Neural progenitor cell (in vitro differentiated cells): Measurements from ENCODE around the gene ENO2. TPM values are rescaled to one million over a fixed set of nuclear protein-coding genes. Genes with fewer than 3 reads are reported as not detected.
A peak's percentile ranks its signal among the peaks of the same experiment; 100 is the strongest.

Source experiments
- DNase-seq: peaks from one replicate; pipeline ENCODE4 v3.0.0-alpha.2; 2016; ENCODE audit warnings: low spot score
- H2AFZ ChIP-seq: fragments of 200-600 bp; sonication (generic); replicated peaks from 2 replicates; pipeline ENCODE4 v1.6.1; 2016; ENCODE audit warnings: antibody characterized with exemption
- H3F3A ChIP-seq: fragments of 200-600 bp; sonication (generic); 2 replicates; pipeline ENCODE4 v1.6.1; 2016; ENCODE audit warnings: antibody characterized with exemption, low read depth
- H3K27ac ChIP-seq: fragments of 200-600 bp; sonication (generic); 2 replicates; pipeline ENCODE4 v1.5.1; 2016; ENCODE audit warnings: mild to moderate bottlenecking
- H3K27me3 ChIP-seq: fragments of 200-600 bp; sonication (generic); 2 replicates; pipeline ENCODE4 v1.6.1; 2016; ENCODE audit warnings: mild to moderate bottlenecking, moderate library complexity
- H3K36me3 ChIP-seq: fragments of 200-600 bp; sonication (generic); 2 replicates; pipeline ENCODE4 v1.5.1; 2016
- H3K4me1 ChIP-seq: fragments of 200-600 bp; sonication (generic); 2 replicates; pipeline ENCODE4 v1.6.1; 2016; ENCODE audit warnings: mixed run types
- H3K4me2 ChIP-seq: fragments of 200-600 bp; sonication (generic); 2 replicates; pipeline ENCODE4 v1.6.1; 2016
- H3K4me3 ChIP-seq: fragments of 200-600 bp; sonication (generic); 2 replicates; pipeline ENCODE4 v1.5.1; 2016
- H3K79me2 ChIP-seq: fragments of 200-600 bp; sonication (generic); 2 replicates; pipeline ENCODE4 v1.6.1; 2016; ENCODE audit warnings: low read depth
- H3K9ac ChIP-seq: fragments of 200-600 bp; sonication (generic); 2 replicates; pipeline ENCODE4 v1.6.1; 2016
- H3K9me3 ChIP-seq: fragments of 200-600 bp; sonication (generic); 2 replicates; pipeline ENCODE4 v1.5.1; 2016; ENCODE audit warnings: low read depth
- H4K20me1 ChIP-seq: fragments of 200-600 bp; sonication (generic); 2 replicates; pipeline ENCODE4 v1.6.1; 2016; ENCODE audit warnings: low read depth
- H3K27ac Mint-ChIP-seq: 3 replicates; pipeline ENCODE4 v1.8.0; 2021; ENCODE audit warnings: mixed read lengths
- H3K27me3 Mint-ChIP-seq: 2 replicates; pipeline ENCODE4 v1.8.0; 2022; ENCODE audit warnings: low read depth, mild to moderate bottlenecking, inconsistent platforms, moderate library complexity, mixed read lengths; ENCODE audit not compliant: insufficient read depth
- H3K36me3 Mint-ChIP-seq: 3 replicates; pipeline ENCODE4 v1.8.0; 2021; ENCODE audit warnings: mixed read lengths
- H3K4me1 Mint-ChIP-seq: 3 replicates; pipeline ENCODE4 v1.8.0; 2021; ENCODE audit warnings: mixed read lengths
- H3K4me3 Mint-ChIP-seq: 3 replicates; pipeline ENCODE4 v1.8.0; 2021; ENCODE audit warnings: mild to moderate bottlenecking, moderate library complexity, mixed read lengths
- H3K9me3 Mint-ChIP-seq: 3 replicates; pipeline ENCODE4 v1.8.0; 2020; ENCODE audit warnings: mixed read lengths
- CTCF ChIP-seq: fragments of 200-600 bp; sonication (generic); IDR thresholded peaks from 2 replicates; pipeline ENCODE4 v1.5.1; 2017; ENCODE audit warnings: antibody characterized with exemption, mild to moderate bottlenecking
- EZH2 ChIP-seq: fragments of 200-600 bp; sonication (generic); IDR thresholded peaks from 2 replicates; pipeline ENCODE4 v1.6.1; 2017; ENCODE audit warnings: antibody characterized with exemption, mild to moderate bottlenecking, moderate library complexity
- EZH2phosphoT487 ChIP-seq: fragments of 200-600 bp; sonication (generic); IDR thresholded peaks from 2 replicates; pipeline ENCODE4 v1.6.1; 2017; ENCODE audit warnings: antibody characterized with exemption
- total RNA-seq: library from RNA; depleted of rRNA; stranded (reverse); fragments of >200 nt; gene quantifications from 2 replicates; pipeline ENCODE4 v1.2.3, GENCODE V29; 2015; ENCODE audit warnings: low replicate concordance

Gene ENO2
- total RNA-seq, 1 donor from 2014 or later = 82.2 TPM

- Mint-ChIP-seq H3K36me3 (no peaks in the 10 kb centered on the region), H3K9me3 (peaks cover 3% of the 10 kb centered on the region), H3K4me1 (peaks cover 16% of the 10 kb centered on the region), H3K4me3 (peak overlapping the region; percentile 8), H3K27ac (no peak overlapping the region), H3K27me3 (peaks cover 4% of the 10 kb centered on the region)
- Histone ChIP-seq H3K4me2 (no peak overlapping the region), H3K4me3 (no peak overlapping the region), H3F3A (peaks cover 7% of the 10 kb centered on the region), H3K4me1 (no peaks in the 10 kb centered on the region), H3K9me3 (no peaks in the 10 kb centered on the region), H3K79me2 (no peaks in the 10 kb centered on the region), H2AFZ (no peak overlapping the region), H3K27me3 (no peaks in the 10 kb centered on the region), H3K36me3 (no peaks in the 10 kb centered on the region), H3K9ac (no peak overlapping the region), H3K27ac (no peak overlapping the region), H4K20me1 (no peaks in the 10 kb centered on the region)
- TF ChIP-seq CTCF (no peak), EZH2phosphoT487 (no peak), EZH2 (no peak)
- DNase-seq = no peak
Observed at GRCh38 chr12:6896846-6897435, 17.4 kb upstream of the ENO2 start.

GRCh38 chr12:6899427-6899826 lies 15.0 kb upstream of the ENO2 start:
- H3K9ac ChIP-seq = no peak overlapping the region
- Mint-ChIP-seq H3K36me3 (peaks cover 1% of the 10 kb centered on the region), H3K27ac (no peak overlapping the region), H3K9me3 (peaks cover 3% of the 10 kb centered on the region), H3K4me1 (peaks cover 22% of the 10 kb centered on the region), H3K27me3 (peaks cover 6% of the 10 kb centered on the region), H3K4me3 (no peak overlapping the region)
- H4K20me1 ChIP-seq = no peaks in the 10 kb centered on the region
- H2AFZ ChIP-seq = no peak overlapping the region
- no peak overlapping the region for H3K27ac ChIP-seq
- H3K9me3 ChIP-seq = no peaks in the 10 kb centered on the region
- TF ChIP-seq EZH2 (no peak), CTCF (no peak), EZH2phosphoT487 (no peak)
- DNase-seq = no peak
- H3K4me2 ChIP-seq = no peak overlapping the region
- no peaks in the 10 kb centered on the region for H3K27me3 ChIP-seq
- H3K79me2 ChIP-seq = no peaks in the 10 kb centered on the region
- no peaks in the 10 kb centered on the region for H3K36me3 ChIP-seq
- no peak overlapping the region for H3K4me3 ChIP-seq
- peaks cover 20% of the 10 kb centered on the region for H3K4me1 ChIP-seq
- H3F3A ChIP-seq = peaks cover 12% of the 10 kb centered on the region

- Histone ChIP-seq H3K4me1 (peaks cover 21% of the 10 kb centered on the region), H4K20me1 (no peaks in the 10 kb centered on the region), H3F3A (peaks cover 15% of the 10 kb centered on the region), H3K36me3 (no peaks in the 10 kb centered on the region), H3K27ac (no peak overlapping the region), H3K9me3 (no peaks in the 10 kb centered on the region), H2AFZ (no peak overlapping the region), H3K79me2 (no peaks in the 10 kb centered on the region), H3K4me2 (no peak overlapping the region), H3K27me3 (no peaks in the 10 kb centered on the region), H3K9ac (no peak overlapping the region), H3K4me3 (no peak overlapping the region)
- Mint-ChIP-seq H3K27me3 (peaks cover 6% of the 10 kb centered on the region), H3K9me3 (peaks cover 3% of the 10 kb centered on the region), H3K4me1 (peaks cover 22% of the 10 kb centered on the region), H3K27ac (no peak overlapping the region), H3K4me3 (no peak overlapping the region), H3K36me3 (peaks cover 1% of the 10 kb centered on the region)
- TF ChIP-seq EZH2phosphoT487 = no peak
- TF ChIP-seq CTCF = no peak
- TF ChIP-seq EZH2 = no peak
- DNase-seq = no peak
Observed at GRCh38 chr12:6899837-6900519, 14.4 kb upstream of the ENO2 start.
